NCI-H446 (cell line): ENCODE measurements around the gene SSR4.

Experiments used
- DNase-seq, 2 experiments: peaks; one replicate each; lab custom pipeline; 2025; lab: John Stamatoyannopoulos, UW

The SSR4 gene

GRCh38 chrX:153769158-153769864, 25.2 kb upstream of the SSR4 start:
- DNase-seq = no peak

- no peak for DNase-seq
Measured at GRCh38 chrX:153769865-153770600, 24.4 kb upstream of the SSR4 start.

DNA sequence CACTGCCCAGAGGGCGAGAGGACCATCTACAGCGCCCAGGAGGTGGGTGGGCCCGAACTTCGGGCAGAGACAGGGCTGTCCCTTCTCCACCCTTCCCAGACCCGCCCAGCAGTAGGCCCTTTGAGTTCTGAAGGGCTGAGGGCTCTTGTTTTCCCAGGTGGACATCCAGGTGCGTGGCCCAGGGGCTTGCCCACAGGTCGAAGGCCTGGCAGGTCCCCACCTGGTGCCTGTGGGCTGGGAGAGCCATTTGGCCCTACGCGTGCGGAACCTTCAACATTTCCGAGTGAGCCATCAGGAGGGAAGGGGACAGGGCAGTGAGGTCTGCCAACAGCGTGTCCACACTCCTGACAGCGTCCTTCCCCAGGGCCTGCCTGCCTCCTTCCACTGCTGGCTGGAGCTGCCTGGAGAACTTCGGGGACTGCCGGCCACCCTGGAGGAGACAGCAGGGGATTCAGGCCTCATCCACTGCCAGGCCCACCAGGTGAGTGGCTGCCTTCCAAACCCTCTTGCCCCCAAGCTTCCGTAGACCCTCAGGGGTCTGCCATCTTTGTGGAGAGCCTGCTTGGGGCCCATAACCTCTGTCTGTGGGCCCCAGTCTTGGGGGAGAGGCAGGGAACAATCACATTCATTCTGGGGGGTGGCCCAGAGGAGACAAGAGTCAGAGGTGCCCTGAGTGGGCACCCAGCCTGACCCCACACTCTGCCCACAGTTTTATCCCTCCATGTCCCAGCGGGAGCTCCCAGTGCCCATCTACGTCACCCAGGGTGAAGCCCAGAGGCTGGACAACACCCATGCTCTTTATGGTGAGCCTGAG, 23.7 kb upstream of the SSR4 start:
- no peak for DNase-seq

GRCh38 chrX:153771415-153772315, 22.8 kb upstream of the SSR4 start:
- no peak for DNase-seq

DNA sequence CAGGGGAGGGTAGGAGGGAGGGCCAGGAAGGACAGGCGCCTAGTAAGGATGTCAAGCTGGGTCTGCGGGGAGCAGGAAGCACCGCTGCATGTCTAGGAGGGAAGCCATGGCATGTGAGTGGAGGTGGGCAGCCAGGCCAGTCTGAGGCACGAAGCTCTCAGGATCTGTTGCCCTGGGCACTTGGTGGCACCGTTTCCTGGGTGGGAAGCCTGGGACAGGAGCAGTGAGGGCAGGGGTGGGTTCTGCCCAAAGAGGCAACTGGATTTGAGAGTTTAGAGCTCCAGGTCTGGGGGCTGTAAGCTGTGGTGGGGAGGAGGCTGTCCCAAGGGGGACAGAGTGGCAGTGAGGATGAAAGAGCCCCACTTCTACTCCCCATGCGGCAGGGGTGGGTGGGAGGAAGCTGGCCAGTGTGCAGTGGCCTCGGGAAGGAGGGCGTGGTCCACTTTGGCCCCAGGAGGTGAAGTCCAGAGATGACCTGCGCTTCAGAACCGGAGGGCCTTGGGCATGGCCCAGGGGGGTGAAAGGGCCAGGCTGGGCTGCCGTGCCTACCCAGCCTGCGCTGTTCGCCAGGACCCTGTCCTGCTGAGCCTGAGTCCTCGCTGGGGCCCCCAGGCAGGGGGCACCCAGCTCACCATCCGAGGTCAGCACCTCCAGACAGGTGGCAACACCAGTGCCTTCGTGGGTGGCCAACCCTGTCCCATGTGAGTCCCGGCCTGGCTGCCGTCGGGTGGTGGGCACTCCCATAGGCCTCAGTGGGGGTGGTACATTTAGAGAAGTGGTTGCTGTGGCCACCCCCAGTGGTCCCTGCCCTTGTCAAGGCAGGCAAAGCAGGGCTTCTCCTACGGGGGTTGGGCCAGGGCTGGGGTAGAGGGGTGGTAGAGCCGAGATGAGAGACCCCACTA, 21.9 kb upstream of the SSR4 start:
- DNase-seq = no peak

GRCh38 chrX:153773218-153773611, 21.3 kb upstream of the SSR4 start:
- no peak for DNase-seq

DNA sequence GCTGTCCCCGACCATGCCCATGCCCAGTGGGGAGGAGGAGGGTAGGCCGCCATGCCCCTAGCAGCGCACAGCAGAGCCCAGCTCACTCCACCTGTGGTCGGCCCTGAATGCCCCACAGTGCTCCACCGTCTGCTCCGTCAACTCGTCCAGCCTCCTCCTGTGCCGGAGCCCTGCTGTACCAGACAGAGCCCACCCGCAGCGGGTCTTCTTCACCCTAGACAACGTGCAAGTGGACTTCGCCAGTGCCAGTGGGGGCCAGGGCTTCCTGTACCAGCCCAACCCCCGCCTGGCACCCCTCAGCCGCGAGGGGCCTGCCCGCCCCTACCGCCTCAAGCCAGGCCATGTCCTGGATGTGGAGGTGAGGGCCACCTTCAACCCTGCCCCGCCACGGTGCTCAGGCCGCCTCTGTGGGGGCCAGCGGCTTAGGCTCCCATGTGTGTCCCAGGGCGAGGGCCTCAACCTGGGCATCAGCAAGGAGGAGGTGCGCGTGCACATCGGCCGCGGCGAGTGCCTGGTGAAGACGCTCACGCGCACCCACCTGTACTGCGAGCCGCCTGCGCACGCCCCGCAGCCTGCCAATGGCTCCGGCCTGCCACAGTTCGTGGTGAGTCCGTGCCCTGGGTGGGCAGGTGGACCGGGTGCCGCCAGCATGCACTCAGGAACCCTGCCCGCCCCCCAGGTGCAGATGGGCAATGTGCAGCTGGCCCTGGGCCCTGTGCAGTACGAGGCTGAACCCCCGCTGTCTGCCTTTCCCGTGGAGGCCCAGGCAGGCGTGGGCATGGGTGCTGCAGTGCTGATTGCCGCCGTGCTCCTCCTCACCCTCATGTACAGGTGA, 20.5 kb upstream of the SSR4 start:
- DNase-seq = no peak

DNA sequence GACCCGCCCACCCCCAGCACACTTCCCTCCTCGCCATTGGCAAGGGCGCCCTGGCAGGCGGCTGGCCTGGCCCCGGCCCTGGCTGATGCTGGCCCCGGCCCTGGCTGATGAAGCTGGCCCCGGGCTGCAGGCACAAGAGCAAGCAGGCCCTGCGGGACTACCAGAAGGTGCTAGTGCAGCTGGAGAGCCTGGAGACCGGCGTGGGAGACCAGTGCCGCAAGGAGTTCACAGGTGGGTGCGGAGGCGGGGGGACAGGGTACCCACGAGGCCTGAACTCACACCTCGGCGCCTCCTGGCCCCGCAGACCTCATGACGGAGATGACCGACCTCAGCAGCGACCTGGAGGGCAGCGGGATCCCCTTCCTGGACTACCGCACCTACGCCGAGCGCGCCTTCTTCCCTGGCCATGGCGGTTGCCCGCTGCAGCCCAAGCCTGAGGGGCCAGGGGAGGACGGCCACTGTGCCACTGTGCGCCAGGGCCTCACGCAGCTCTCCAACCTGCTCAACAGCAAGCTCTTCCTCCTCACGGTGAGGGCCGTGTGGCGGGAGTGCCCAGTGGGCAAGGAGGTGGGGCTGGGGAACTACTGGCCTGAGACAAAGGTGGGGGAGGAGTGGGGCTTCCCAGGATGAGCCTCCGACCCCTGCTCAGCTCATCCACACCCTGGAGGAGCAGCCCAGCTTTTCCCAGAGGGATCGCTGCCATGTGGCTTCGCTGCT, 19.7 kb upstream of the SSR4 start:
- no peak for DNase-seq

DNA sequence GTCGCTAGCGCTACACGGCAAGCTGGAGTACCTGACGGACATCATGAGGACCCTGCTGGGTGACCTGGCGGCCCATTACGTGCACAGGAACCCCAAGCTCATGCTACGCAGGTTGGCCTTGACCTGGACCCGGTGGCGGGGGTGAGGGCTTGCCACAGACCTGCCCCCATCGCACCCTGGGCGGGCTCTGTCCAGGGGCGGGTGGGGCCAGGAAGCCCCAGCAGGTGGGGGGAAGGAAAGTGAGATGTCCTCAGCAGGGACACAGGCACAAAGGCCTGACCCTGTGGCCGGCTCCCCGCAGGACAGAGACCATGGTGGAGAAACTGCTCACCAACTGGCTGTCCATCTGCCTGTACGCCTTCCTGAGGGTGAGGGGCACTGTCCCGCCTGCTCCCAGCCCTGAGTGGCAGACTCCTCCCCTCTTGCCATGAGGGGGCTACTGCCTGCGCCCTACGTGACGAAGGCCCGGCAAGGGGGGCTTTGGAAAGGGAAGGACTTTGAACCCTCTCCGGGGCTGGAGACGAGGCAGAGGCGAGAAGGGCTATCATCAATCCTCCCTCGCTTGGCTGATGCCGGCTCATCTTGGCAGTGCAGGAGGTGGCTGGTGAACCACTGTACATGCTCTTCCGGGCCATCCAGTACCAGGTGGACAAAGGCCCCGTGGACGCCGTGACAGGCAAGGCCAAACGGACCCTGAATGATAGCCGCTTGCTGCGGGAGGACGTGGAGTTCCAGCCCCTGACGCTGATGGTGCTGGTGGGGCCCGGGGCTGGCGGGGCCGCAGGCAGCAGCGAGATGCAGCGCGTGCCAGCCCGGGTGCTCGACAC, 19.0 kb upstream of the SSR4 start:
- DNase-seq = no peak

GRCh38 chrX:153776120-153776599, 18.3 kb upstream of the SSR4 start:
- no peak for DNase-seq

DNA sequence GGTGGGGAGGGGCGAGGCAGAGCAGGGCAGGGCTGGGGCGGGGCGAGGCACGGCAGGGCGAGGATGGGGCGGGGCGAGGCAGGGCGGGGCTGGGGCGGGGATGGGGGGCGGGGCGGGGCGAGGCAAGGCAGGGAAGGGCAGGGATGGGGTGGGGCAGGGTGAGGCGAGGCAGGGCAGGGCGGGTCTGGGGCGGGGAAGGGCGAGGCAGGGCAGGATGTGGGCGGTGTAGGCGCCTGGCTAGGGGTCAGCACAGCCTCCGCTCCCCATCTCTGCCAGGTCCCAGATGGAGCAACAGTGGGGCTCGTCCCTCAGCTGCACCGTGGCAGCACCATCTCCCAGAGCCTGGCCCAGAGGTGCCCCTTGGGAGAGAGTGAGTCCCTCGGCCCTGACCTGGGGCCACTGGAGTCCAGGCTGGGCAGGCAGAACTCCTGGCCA, 17.8 kb upstream of the SSR4 start:
- DNase-seq = no peak

DNA sequence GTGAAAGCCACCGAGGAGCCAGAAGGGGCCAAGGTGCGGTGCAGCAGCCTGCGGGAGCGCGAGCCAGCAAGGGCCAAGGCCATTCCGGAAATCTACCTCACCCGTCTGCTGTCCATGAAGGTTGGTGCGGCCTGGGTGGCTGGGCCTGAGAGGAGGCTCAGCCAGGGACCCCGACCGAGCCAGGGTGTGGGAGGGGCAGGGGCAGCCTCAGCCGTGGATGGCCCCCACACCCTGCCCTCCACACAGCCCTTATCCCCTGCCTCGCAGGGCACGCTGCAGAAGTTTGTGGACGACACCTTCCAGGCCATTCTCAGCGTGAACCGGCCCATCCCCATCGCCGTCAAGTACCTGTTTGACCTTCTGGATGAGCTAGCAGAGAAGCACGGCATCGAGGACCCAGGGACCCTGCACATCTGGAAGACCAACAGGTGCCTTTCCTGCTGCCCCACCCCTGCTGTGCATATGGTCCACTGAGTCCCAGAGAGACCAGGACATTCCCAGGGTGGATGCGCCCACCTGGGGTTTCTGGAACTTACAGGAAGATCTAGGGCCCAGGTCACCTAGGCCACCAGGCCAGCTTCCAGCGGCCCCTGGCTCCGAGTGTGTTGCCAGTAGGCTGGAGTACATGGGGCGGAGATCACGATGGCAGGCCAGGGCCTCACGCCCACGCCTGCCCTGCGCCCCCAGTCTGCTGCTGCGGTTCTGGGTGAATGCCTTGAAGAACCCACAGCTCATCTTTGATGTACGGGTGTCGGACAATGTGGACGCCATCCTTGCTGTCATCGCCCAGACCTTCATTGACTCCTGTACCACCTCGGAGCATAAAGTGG, 17.0 kb upstream of the SSR4 start:
- DNase-seq = no peak

- no peak for DNase-seq
Measured at GRCh38 chrX:153778181-153778580, 16.3 kb upstream of the SSR4 start.

GRCh38 chrX:153778684-153779101, 15.8 kb upstream of the SSR4 start:
- no peak for DNase-seq

GRCh38 chrX:153779891-153780677, 14.4 kb upstream of the SSR4 start:
- no peak for DNase-seq
